MCF 10A (cell line): Measurements from ENCODE around the gene GPR83. TPM values are rescaled to one million over a fixed set of nuclear protein-coding genes. Genes with fewer than 3 reads are reported as not detected.
"Not testable (repeated sequence)": the region's sequence is repeated elsewhere in the genome, so short reads cannot be mapped to it uniquely, and the experiment has no call there.

Experiments used
- BruUV-seq: library from RNA; stranded (reverse); fragments of 400-500 nt; replicated peaks from 2 replicates; lab custom pipeline; 2021; lab: Mats Ljungman, UMichigan
- CTCF ChIA-PET: fragments of 300-600 bp; sonication (Branson Sonifier 250); formaldehyde crosslinking; extraction: SDS; loops from one replicate; lab custom pipeline; 2021; ENCODE audit warnings: antibody characterized with exemption, inconsistent platforms; lab: Yijun Ruan, JAX
- POLR2A ChIA-PET: fragments of 300-600, 350-650 bp; sonication (Branson Sonifier 250); formaldehyde crosslinking; extraction: SDS; loops from one replicate; lab custom pipeline; 2020; ENCODE audit warnings: antibody characterized with exemption, inconsistent platforms; lab: Yijun Ruan, JAX
- DNase-seq: peaks from one replicate; pipeline ENCODE4 v3.0.0-alpha.2; 2018; ENCODE audit not compliant: unreplicated experiment
- H3K27ac Mint-ChIP-seq: one replicate; pipeline ENCODE4 v1.8.0; 2022; ENCODE audit warnings: mild to moderate bottlenecking, low read depth, mixed read lengths; ENCODE audit not compliant: unreplicated experiment
- H3K27me3 Mint-ChIP-seq: one replicate; pipeline ENCODE4 v1.8.0; 2022; ENCODE audit warnings: mixed read lengths; ENCODE audit not compliant: insufficient read depth, unreplicated experiment
- H3K36me3 Mint-ChIP-seq: one replicate; pipeline ENCODE4 v1.8.0; 2022; ENCODE audit warnings: mild to moderate bottlenecking, moderate library complexity, mixed read lengths; ENCODE audit not compliant: insufficient read depth, unreplicated experiment
- H3K4me1 Mint-ChIP-seq: one replicate; pipeline ENCODE4 v1.8.0; 2022; ENCODE audit warnings: mixed read lengths; ENCODE audit not compliant: insufficient read depth, unreplicated experiment
- H3K4me3 Mint-ChIP-seq: one replicate; pipeline ENCODE4 v1.8.0; 2022; ENCODE audit warnings: mild to moderate bottlenecking, moderate library complexity, mixed read lengths; ENCODE audit not compliant: unreplicated experiment
- H3K9me3 Mint-ChIP-seq: one replicate; pipeline ENCODE4 v1.8.0; 2022; ENCODE audit warnings: mixed read lengths; ENCODE audit not compliant: unreplicated experiment
- intact Hi-C: fragments of 100-400 bp; cut with micrococcal nuclease; formaldehyde crosslinking; loops from 2 replicates; pipeline ENCODE4 v1.14.1; 2022
- total RNA-seq: library from RNA; stranded (reverse); gene quantifications from 2 replicates; pipeline ENCODE4 v1.2.3, GENCODE V29; 2022
- TF ChIP-seq, protein P1 (sequence below): fragments of 200-600 bp; IDR thresholded peaks from one replicate; pipeline ENCODE4 v1.8.0; 2022; ENCODE audit warnings: antibody characterized with exemption, mild to moderate bottlenecking; ENCODE audit not compliant: unreplicated experiment

GPR83 gene
- total RNA-seq, 1 experiment from 2014 or later = not detected

- no peak for DNase-seq
- Mint-ChIP-seq H3K4me1 (no peaks in the 10 kb centered on the region), H3K9me3 (peaks cover 8% of the 10 kb centered on the region), H3K27me3 (peaks cover 22% of the 10 kb centered on the region), H3K27ac (no peak overlapping the region), H3K4me3 (no peak overlapping the region), H3K36me3 (no peaks in the 10 kb centered on the region)
- ChIA-PET CTCF (no interaction called here), POLR2A (no interaction called here)
- BruUV-seq = no TSS peak
- intact Hi-C loops = no loop called here
- TF ChIP-seq, protein P1, sequence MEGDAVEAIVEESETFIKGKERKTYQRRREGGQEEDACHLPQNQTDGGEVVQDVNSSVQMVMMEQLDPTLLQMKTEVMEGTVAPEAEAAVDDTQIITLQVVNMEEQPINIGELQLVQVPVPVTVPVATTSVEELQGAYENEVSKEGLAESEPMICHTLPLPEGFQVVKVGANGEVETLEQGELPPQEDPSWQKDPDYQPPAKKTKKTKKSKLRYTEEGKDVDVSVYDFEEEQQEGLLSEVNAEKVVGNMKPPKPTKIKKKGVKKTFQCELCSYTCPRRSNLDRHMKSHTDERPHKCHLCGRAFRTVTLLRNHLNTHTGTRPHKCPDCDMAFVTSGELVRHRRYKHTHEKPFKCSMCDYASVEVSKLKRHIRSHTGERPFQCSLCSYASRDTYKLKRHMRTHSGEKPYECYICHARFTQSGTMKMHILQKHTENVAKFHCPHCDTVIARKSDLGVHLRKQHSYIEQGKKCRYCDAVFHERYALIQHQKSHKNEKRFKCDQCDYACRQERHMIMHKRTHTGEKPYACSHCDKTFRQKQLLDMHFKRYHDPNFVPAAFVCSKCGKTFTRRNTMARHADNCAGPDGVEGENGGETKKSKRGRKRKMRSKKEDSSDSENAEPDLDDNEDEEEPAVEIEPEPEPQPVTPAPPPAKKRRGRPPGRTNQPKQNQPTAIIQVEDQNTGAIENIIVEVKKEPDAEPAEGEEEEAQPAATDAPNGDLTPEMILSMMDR = no peak
Measured at GRCh38 chr11:94400457-94400838, 771 bp downstream of the GPR83 start.

DNA sequence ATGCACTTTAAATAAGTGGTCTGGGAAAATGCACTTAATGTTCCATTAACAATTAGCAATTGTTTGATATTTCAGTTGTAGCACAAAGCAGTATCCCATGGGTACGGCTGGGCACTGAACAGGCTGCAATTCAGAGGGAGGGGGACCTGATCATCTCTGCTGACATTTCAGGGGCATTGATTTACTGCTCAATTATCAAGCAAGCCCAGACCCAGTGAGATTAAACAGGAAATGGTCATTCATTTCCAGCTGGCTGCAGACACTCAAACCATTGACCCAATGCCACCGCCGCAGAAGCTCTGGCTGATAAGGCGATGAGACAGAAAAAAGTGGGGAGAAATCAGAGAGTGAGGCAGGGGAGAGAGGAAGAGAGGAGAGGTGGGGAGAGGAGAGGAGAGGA is 1.2 kb downstream of the GPR83 start:
- CTCF ChIA-PET = no interaction called here
- no TSS peak for BruUV-seq
- intact Hi-C loops = no loop called here
- no peak for DNase-seq
- Mint-ChIP-seq H3K4me1 (no peaks in the 10 kb centered on the region), H3K36me3 (no peaks in the 10 kb centered on the region), H3K27me3 (peaks cover 22% of the 10 kb centered on the region), H3K4me3 (no peak overlapping the region), H3K9me3 (peaks cover 8% of the 10 kb centered on the region), H3K27ac (no peak overlapping the region)
- POLR2A ChIA-PET = no interaction called here
- TF ChIP-seq, protein P1 = no peak

DNA sequence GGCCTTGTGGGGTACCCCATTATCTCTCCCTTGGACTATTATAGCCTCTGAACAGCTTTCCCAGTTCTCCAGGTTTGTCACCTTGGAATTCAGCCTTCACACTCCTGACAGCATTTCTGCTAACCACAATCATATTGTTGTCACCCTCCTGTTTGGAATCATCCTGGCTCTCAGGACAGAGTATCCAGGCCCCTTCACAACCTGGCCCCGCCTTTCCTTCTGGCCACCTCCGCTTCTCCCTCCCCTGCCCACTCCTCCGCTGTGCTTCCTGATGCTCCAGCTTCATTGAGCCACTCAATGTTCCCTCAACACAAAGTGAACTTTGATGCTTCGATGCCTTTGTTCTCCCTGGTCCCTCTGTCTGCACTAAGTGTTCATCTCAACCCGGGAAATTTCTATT is 3.1 kb downstream of the GPR83 start:
- Mint-ChIP-seq H3K4me3 (no peak overlapping the region), H3K27ac (no peak overlapping the region), H3K27me3 (peaks cover 22% of the 10 kb centered on the region), H3K9me3 (peaks cover 8% of the 10 kb centered on the region), H3K36me3 (no peaks in the 10 kb centered on the region), H3K4me1 (no peaks in the 10 kb centered on the region)
- DNase-seq = no peak
- ChIA-PET CTCF (no interaction called here), POLR2A (interaction anchor here (0.7 kb wide), 2 partner anchors 292 to 1207 kb away, joined by 3 read pairs; no protein-coding TSS in a partner anchor)
- BruUV-seq = no TSS peak
- TF ChIP-seq, protein P1 = no peak
- intact Hi-C loops = no loop called here

GRCh38 chr11:94396282-94396681 is 4.9 kb downstream of the GPR83 start:
- H3K9me3 Mint-ChIP-seq = peaks cover 8% of the 10 kb centered on the region
- BruUV-seq = no TSS peak
- no peak overlapping the region for H3K27ac Mint-ChIP-seq
- no peak overlapping the region for H3K4me3 Mint-ChIP-seq
- ChIA-PET CTCF (interaction anchor here (0.8 kb wide), 1 partner anchor 21 kb away, joined by 4 read pairs; no protein-coding TSS in a partner anchor), POLR2A (no interaction called here)
- no peaks in the 10 kb centered on the region for H3K4me1 Mint-ChIP-seq
- peaks cover 21% of the 10 kb centered on the region for H3K27me3 Mint-ChIP-seq
- intact Hi-C loops = no loop called here
- no peaks in the 10 kb centered on the region for H3K36me3 Mint-ChIP-seq
- DNase-seq = no peak
- TF ChIP-seq, protein P1 = no peak

DNA sequence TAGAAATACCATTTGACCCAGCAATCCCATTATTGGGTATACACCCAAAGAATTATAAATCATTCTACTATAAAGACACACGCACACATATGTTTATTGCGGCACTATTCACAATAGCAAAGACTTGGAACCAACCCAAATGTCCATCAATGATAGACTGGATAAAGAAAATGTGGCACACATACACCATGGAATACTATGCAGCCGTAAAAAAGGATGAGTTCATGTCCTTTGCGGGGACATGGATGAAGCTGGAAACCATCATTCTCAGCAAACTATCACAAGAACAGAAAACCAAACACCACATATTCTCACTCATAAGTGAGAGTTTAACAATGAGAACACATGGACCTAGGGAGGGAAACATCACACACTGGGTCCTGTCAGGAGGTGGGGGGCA is 9.3 kb downstream of the GPR83 start:
- CTCF ChIA-PET, H3K4me1 Mint-ChIP-seq, H3K27me3 Mint-ChIP-seq, H3K9me3 Mint-ChIP-seq, H3K4me3 Mint-ChIP-seq, DNase-seq, intact Hi-C loops, H3K27ac Mint-ChIP-seq, POLR2A ChIA-PET, BruUV-seq, H3K36me3 Mint-ChIP-seq: not testable (repeated sequence)
